ENCODE measurements around the gene MYO18B.

The MYO18B gene

DNA sequence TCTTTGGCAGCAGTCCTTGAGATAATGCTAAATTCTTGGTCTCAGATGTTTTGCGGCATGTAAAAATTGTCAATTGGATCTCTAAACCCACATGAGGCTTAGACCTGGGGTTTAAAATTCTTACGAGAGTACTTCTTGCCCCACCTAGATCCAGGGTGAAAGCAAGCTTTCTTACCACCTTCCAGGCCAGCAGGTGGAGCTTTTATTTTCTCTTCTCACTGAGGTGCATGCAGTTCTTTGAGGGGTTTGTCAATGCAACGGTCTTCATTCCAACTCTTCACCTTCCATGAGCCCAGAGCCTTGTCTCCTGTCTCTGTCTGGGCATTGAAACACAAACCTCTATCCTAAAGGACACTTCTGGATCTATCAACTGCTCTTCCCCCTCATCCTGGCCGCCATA, 154.1 kb downstream of the MYO18B start:
- no peak for TF ChIP-seq RARB (CRISPR knock-in tag; IDR thresholded peaks at IDR 0.05)
- no peak for TF ChIP-seq PPARA (CRISPR knock-in tag; IDR thresholded peaks at IDR 0.05; ENCODE audit: borderline replicate concordance)
- TF ChIP-seq OSR1 (CRISPR knock-in tag; IDR thresholded peaks at IDR 0.05) = no peak
- no peak for TF ChIP-seq TOX (CRISPR knock-in tag; IDR thresholded peaks at IDR 0.05; ENCODE audit: borderline replicate concordance)
- no peak for TF ChIP-seq ZFP30 (CRISPR knock-in tag; IDR thresholded peaks at IDR 0.05)
- TF ChIP-seq, protein P1, sequence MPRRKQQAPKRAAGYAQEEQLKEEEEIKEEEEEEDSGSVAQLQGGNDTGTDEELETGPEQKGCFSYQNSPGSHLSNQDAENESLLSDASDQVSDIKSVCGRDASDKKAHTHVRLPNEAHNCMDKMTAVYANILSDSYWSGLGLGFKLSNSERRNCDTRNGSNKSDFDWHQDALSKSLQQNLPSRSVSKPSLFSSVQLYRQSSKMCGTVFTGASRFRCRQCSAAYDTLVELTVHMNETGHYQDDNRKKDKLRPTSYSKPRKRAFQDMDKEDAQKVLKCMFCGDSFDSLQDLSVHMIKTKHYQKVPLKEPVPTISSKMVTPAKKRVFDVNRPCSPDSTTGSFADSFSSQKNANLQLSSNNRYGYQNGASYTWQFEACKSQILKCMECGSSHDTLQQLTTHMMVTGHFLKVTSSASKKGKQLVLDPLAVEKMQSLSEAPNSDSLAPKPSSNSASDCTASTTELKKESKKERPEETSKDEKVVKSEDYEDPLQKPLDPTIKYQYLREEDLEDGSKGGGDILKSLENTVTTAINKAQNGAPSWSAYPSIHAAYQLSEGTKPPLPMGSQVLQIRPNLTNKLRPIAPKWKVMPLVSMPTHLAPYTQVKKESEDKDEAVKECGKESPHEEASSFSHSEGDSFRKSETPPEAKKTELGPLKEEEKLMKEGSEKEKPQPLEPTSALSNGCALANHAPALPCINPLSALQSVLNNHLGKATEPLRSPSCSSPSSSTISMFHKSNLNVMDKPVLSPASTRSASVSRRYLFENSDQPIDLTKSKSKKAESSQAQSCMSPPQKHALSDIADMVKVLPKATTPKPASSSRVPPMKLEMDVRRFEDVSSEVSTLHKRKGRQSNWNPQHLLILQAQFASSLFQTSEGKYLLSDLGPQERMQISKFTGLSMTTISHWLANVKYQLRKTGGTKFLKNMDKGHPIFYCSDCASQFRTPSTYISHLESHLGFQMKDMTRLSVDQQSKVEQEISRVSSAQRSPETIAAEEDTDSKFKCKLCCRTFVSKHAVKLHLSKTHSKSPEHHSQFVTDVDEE (CRISPR knock-in tag; IDR thresholded peaks at IDR 0.05) = no peak
- no peak for TF ChIP-seq BACH2 (CRISPR knock-in tag; IDR thresholded peaks at IDR 0.05; ENCODE audit: borderline replicate concordance)
- no peak for TF ChIP-seq CSDC2 (CRISPR knock-in tag; IDR thresholded peaks at IDR 0.05)
- TF ChIP-seq ZNF565 (CRISPR knock-in tag; conservative IDR thresholded peaks at IDR 0.05; ENCODE audit: low read depth) = no peak
- TF ChIP-seq ISL1 (CRISPR knock-in tag; IDR thresholded peaks at IDR 0.05) = no peak
- TF ChIP-seq ARNTL (CRISPR knock-in tag; IDR thresholded peaks at IDR 0.05; ENCODE audit: borderline replicate concordance, low read depth) = no peak
- TF ChIP-seq, protein P2, sequence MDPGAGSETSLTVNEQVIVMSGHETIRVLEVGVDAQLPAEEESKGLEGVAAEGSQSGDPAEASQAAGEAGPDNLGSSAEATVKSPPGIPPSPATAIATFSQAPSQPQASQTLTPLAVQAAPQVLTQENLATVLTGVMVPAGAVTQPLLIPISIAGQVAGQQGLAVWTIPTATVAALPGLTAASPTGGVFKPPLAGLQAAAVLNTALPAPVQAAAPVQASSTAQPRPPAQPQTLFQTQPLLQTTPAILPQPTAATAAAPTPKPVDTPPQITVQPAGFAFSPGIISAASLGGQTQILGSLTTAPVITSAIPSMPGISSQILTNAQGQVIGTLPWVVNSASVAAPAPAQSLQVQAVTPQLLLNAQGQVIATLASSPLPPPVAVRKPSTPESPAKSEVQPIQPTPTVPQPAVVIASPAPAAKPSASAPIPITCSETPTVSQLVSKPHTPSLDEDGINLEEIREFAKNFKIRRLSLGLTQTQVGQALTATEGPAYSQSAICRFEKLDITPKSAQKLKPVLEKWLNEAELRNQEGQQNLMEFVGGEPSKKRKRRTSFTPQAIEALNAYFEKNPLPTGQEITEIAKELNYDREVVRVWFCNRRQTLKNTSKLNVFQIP (CRISPR knock-in tag; IDR thresholded peaks at IDR 0.05; ENCODE audit: borderline replicate concordance, low read depth) = no peak
- TF ChIP-seq GLIS3 (CRISPR knock-in tag; IDR thresholded peaks at IDR 0.05) = no peak
- no peak for TF ChIP-seq ZNF8 (CRISPR knock-in tag; IDR thresholded peaks at IDR 0.05)
- no peak for TF ChIP-seq ZNF70 (CRISPR knock-in tag; IDR thresholded peaks at IDR 0.05)
- TF ChIP-seq ZC3H10 (CRISPR knock-in tag; IDR thresholded peaks at IDR 0.05) = no peak
- no peak for TF ChIP-seq ZFP3 (CRISPR knock-in tag; IDR thresholded peaks at IDR 0.05)
- TF ChIP-seq, protein P3, sequence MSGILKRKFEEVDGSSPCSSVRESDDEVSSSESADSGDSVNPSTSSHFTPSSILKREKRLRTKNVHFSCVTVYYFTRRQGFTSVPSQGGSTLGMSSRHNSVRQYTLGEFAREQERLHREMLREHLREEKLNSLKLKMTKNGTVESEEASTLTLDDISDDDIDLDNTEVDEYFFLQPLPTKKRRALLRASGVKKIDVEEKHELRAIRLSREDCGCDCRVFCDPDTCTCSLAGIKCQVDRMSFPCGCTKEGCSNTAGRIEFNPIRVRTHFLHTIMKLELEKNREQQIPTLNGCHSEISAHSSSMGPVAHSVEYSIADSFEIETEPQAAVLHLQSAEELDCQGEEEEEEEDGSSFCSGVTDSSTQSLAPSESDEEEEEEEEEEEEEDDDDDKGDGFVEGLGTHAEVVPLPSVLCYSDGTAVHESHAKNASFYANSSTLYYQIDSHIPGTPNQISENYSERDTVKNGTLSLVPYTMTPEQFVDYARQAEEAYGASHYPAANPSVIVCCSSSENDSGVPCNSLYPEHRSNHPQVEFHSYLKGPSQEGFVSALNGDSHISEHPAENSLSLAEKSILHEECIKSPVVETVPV (CRISPR knock-in tag; IDR thresholded peaks at IDR 0.05) = no peak
- TF ChIP-seq, protein P4, sequence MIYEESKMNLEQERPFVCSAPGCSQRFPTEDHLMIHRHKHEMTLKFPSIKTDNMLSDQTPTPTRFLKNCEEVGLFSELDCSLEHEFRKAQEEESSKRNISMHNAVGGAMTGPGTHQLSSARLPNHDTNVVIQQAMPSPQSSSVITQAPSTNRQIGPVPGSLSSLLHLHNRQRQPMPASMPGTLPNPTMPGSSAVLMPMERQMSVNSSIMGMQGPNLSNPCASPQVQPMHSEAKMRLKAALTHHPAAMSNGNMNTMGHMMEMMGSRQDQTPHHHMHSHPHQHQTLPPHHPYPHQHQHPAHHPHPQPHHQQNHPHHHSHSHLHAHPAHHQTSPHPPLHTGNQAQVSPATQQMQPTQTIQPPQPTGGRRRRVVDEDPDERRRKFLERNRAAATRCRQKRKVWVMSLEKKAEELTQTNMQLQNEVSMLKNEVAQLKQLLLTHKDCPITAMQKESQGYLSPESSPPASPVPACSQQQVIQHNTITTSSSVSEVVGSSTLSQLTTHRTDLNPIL (CRISPR knock-in tag; IDR thresholded peaks at IDR 0.05; ENCODE audit: low read depth) = no peak
- ATAC-seq = no peak

DNA sequence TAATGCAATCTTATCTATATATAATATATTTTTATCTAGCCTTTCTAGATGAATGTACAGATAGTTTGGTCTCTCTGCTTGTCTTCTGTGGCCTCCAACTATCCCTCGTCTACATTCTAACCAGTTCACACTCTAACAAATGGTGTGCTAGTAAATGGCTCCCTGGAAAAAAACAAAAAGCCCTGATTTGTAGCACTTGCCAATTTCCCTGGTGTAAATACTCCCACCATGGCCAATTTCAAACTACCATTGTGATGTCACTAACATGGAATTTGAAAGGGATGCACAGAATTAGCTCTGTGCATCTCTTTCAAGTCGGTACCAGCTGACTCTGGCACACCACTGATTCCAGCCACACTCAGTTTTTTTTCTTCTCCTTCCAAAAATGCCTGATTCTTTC, 154.6 kb downstream of the MYO18B start:
- TF ChIP-seq ZFP3 (CRISPR knock-in tag; IDR thresholded peaks at IDR 0.05) (no peak), PPARA (CRISPR knock-in tag; IDR thresholded peaks at IDR 0.05; ENCODE audit: borderline replicate concordance) (no peak), ZFP30 (CRISPR knock-in tag; IDR thresholded peaks at IDR 0.05) (no peak), ZNF565 (CRISPR knock-in tag; conservative IDR thresholded peaks at IDR 0.05; ENCODE audit: low read depth) (no peak), BACH2 (CRISPR knock-in tag; IDR thresholded peaks at IDR 0.05; ENCODE audit: borderline replicate concordance) (no peak), TCF4 (CRISPR knock-in tag; IDR thresholded peaks at IDR 0.05; ENCODE audit: borderline replicate concordance) (no peak)
- no peak for ATAC-seq

GRCh38 chr22:25898707-25899365, 156.8 kb downstream of the MYO18B start:
- no peak for TF ChIP-seq ZNF8 (CRISPR knock-in tag; IDR thresholded peaks at IDR 0.05)
- TF ChIP-seq, protein P2 (CRISPR knock-in tag; IDR thresholded peaks at IDR 0.05; ENCODE audit: borderline replicate concordance, low read depth) = no peak
- no peak for TF ChIP-seq PPARA (CRISPR knock-in tag; IDR thresholded peaks at IDR 0.05; ENCODE audit: borderline replicate concordance)
- ATAC-seq = no peak
